Putamen (tissue), 1 donor: ENCODE measurements around the gene SPNS3.

Experiments
- DNase-seq: peaks from one replicate; pipeline ENCODE4 v3.0.0-alpha.2; 2016; ENCODE audit warnings: low spot score

SPNS3 gene

GRCh38 chr17:4433515-4434031, at the start of gene SPNS3:
Gene SPNS3 (plus strand): TSS chr17:4433940. CDS start chr17:4433968, 28 bp downstream.
- no peak for DNase-seq

- no peak for DNase-seq
Observed at GRCh38 chr17:4386406-4386805, 47.3 kb upstream of the SPNS3 start.

GRCh38 chr17:4387137-4387536, 46.6 kb upstream of the SPNS3 start:
- DNase-seq = no peak

GRCh38 chr17:4389079-4389478, 44.7 kb upstream of the SPNS3 start:
- no peak for DNase-seq

- DNase-seq = no peak
Observed at GRCh38 chr17:4393806-4394205, 39.9 kb upstream of the SPNS3 start.

GRCh38 chr17:4394208-4395110, 39.3 kb upstream of the SPNS3 start:
- no peak for DNase-seq

GRCh38 chr17:4395111-4395478, 38.6 kb upstream of the SPNS3 start:
- no peak for DNase-seq

GRCh38 chr17:4397840-4398239, 35.9 kb upstream of the SPNS3 start:
- no peak for DNase-seq

GRCh38 chr17:4405038-4405669, 28.6 kb upstream of the SPNS3 start:
- DNase-seq = no peak

GRCh38 chr17:4405699-4406098, 28.0 kb upstream of the SPNS3 start:
- DNase-seq = no peak

- no peak for DNase-seq
Observed at GRCh38 chr17:4406386-4406785, 27.4 kb upstream of the SPNS3 start.

GRCh38 chr17:4407216-4407615, 26.5 kb upstream of the SPNS3 start:
- no peak for DNase-seq

GRCh38 chr17:4407851-4408250, 25.9 kb upstream of the SPNS3 start:
- DNase-seq = no peak

GRCh38 chr17:4409659-4410058, 24.1 kb upstream of the SPNS3 start:
- no peak for DNase-seq

- no peak for DNase-seq
Observed at GRCh38 chr17:4411201-4411600, 22.5 kb upstream of the SPNS3 start.

- peak; percentile 79 for DNase-seq
Observed at GRCh38 chr17:4412933-4413831, 20.6 kb upstream of the SPNS3 start.

- no peak for DNase-seq
Observed at GRCh38 chr17:4417129-4417667, 16.5 kb upstream of the SPNS3 start.

- peak; percentile 66 for DNase-seq
Observed at GRCh38 chr17:4420692-4421131, 13.0 kb upstream of the SPNS3 start.

GRCh38 chr17:4422864-4423263, 10.9 kb upstream of the SPNS3 start:
- DNase-seq = no peak

- DNase-seq = no peak
Observed at GRCh38 chr17:4425398-4425797, 8.3 kb upstream of the SPNS3 start.

GRCh38 chr17:4426499-4427208, 7.1 kb upstream of the SPNS3 start:
- no peak for DNase-seq
